ENCODE data around the gene ACAD9. TPM values are rescaled to one million over a fixed set of nuclear protein-coding genes. Genes with fewer than 3 reads are reported as not detected.

ACAD9 gene
- total and polyA plus RNA-seq, 9 of the 15 experiments (the other 6 are each of a cell fraction or from before 2014, with no cell fraction given): 10.2 to 32.6 (median 22.8) TPM

DNA sequence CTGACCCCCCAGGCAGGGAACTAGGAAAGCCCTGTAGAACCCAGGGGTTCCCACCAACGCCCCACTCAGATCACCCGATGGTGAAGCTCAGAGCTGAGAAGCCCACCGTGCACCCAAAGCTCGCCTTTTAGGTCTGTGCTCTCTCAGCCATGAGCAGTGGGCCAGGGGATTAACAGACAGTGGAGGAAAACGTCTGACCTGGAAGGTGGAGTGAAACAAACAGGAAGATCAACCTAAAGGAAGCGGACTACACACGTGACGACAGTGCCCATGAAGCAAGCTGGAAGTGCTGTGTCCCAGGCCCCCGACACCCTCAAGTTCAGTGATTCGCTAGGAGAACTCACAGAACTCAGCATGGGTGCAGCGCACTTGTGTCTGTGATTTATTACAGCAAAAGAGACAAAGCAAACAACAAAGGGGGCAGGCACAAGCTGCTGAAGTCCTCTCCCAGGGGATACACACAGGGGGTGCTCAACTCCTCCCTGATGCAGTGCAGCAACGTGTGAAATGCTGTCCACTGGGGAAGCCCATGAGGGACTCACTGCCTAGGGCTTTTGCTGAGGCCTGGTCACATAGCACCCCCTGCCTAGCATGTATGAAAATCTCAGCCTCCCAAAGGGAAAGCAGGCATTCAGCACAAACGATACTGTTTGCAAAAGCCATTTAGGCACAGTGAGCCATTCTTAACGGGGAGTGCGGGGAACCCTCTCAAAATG is 71.0 kb downstream of the ACAD9 start (continued):
- TF ChIP-seq ZNF224 (CRISPR knock-in tag; IDR thresholded peaks at IDR 0.05) (no peak), HMGN3 (IDR thresholded peaks at IDR 0.05; ENCODE audit: borderline replicate concordance, extremely low read depth, insufficient read length, low read depth, low read length) (no peak), TFAM (CRISPR knock-in tag; conservative IDR thresholded peaks at IDR 0.05) (no peak), STAG1 (CRISPR knock-in tag; IDR thresholded peaks at IDR 0.05; ENCODE audit: borderline replicate concordance) (peak; percentile 38; the same call in 1 of the 2 replicates)
- TF ChIP-seq, protein P1, sequence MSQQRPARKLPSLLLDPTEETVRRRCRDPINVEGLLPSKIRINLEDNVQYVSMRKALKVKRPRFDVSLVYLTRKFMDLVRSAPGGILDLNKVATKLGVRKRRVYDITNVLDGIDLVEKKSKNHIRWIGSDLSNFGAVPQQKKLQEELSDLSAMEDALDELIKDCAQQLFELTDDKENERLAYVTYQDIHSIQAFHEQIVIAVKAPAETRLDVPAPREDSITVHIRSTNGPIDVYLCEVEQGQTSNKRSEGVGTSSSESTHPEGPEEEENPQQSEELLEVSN (IDR thresholded peaks at IDR 0.05; ENCODE audit: borderline replicate concordance in 1 of 2, extremely low read depth in 1 of 2, insufficient read depth in 1 of 2, insufficient read length in 1 of 2, low read depth in 1 of 2, low read length in 1 of 2, poor library complexity in 1 of 2, severe bottlenecking in 1 of 2): no peak
- TF ChIP-seq, protein P2, sequence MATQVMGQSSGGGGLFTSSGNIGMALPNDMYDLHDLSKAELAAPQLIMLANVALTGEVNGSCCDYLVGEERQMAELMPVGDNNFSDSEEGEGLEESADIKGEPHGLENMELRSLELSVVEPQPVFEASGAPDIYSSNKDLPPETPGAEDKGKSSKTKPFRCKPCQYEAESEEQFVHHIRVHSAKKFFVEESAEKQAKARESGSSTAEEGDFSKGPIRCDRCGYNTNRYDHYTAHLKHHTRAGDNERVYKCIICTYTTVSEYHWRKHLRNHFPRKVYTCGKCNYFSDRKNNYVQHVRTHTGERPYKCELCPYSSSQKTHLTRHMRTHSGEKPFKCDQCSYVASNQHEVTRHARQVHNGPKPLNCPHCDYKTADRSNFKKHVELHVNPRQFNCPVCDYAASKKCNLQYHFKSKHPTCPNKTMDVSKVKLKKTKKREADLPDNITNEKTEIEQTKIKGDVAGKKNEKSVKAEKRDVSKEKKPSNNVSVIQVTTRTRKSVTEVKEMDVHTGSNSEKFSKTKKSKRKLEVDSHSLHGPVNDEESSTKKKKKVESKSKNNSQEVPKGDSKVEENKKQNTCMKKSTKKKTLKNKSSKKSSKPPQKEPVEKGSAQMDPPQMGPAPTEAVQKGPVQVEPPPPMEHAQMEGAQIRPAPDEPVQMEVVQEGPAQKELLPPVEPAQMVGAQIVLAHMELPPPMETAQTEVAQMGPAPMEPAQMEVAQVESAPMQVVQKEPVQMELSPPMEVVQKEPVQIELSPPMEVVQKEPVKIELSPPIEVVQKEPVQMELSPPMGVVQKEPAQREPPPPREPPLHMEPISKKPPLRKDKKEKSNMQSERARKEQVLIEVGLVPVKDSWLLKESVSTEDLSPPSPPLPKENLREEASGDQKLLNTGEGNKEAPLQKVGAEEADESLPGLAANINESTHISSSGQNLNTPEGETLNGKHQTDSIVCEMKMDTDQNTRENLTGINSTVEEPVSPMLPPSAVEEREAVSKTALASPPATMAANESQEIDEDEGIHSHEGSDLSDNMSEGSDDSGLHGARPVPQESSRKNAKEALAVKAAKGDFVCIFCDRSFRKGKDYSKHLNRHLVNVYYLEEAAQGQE (IDR thresholded peaks at IDR 0.05; ENCODE audit: borderline replicate concordance): peak; percentile 31; the same call in 1 of the 2 replicates
- TF ChIP-seq, protein P2 (CRISPR knock-in tag; IDR thresholded peaks at IDR 0.05; ENCODE audit: low read depth): no peak
- TF ChIP-seq, protein P3, sequence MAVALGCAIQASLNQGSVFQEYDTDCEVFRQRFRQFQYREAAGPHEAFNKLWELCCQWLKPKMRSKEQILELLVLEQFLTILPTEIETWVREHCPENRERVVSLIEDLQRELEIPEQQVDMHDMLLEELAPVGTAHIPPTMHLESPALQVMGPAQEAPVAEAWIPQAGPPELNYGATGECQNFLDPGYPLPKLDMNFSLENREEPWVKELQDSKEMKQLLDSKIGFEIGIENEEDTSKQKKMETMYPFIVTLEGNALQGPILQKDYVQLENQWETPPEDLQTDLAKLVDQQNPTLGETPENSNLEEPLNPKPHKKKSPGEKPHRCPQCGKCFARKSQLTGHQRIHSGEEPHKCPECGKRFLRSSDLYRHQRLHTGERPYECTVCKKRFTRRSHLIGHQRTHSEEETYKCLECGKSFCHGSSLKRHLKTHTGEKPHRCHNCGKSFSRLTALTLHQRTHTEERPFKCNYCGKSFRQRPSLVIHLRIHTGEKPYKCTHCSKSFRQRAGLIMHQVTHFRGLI (CRISPR knock-in tag; IDR thresholded peaks at IDR 0.05): no peak
